GM23338 (cell line): Measurements from ENCODE around the gene EZH1. TPM values are rescaled to one million over a fixed set of nuclear protein-coding genes. Genes with fewer than 3 reads are reported as not detected.

Source experiments
- ATAC-seq: fragments of 200-7000 bp; cut with Tn5 transposase; 3 replicates; pipeline ENCODE4 v1.9.1; 2020
- DNase-seq: peaks from one replicate; pipeline ENCODE4 v3.0.0-alpha.2; 2015; ENCODE audit warnings: low spot score
- H2AFZ ChIP-seq: fragments of 200-600 bp; sonication (generic); 2 replicates; pipeline ENCODE4 v1.8.0; 2016; ENCODE audit warnings: antibody characterized with exemption, mild to moderate bottlenecking, moderate library complexity
- H3F3A ChIP-seq: fragments of 200-600 bp; sonication (generic); replicated peaks from 2 replicates; pipeline ENCODE4 v1.8.0; 2017; ENCODE audit warnings: antibody characterized with exemption, mixed run types, low read depth
- H3K27ac ChIP-seq: fragments of 200-600 bp; sonication (generic); 2 replicates; pipeline ENCODE4 v1.6.1; 2016; ENCODE audit warnings: low read depth
- H3K27me3 ChIP-seq: fragments of 200-600 bp; sonication (generic); 2 replicates; pipeline ENCODE4 v1.8.0; 2016; ENCODE audit warnings: mild to moderate bottlenecking, mixed run types, moderate library complexity; ENCODE audit not compliant: insufficient read depth
- H3K36me3 ChIP-seq: fragments of 200-600 bp; sonication (generic); 2 replicates; pipeline ENCODE4 v1.8.0; 2016; ENCODE audit warnings: mild to moderate bottlenecking; ENCODE audit not compliant: insufficient read depth
- H3K4me1 ChIP-seq: fragments of 200-600 bp; sonication (generic); 2 replicates; pipeline ENCODE4 v1.8.0; 2016; ENCODE audit warnings: mild to moderate bottlenecking, moderate library complexity; ENCODE audit not compliant: insufficient read depth
- H3K4me2 ChIP-seq: fragments of 200-600 bp; sonication (generic); 2 replicates; pipeline ENCODE4 v1.7.1; 2017; ENCODE audit warnings: mixed run types
- H3K4me3 ChIP-seq: fragments of 200-600 bp; sonication (generic); 2 replicates; pipeline ENCODE4 v1.6.1; 2016; ENCODE audit warnings: mixed run types
- H3K79me2 ChIP-seq: fragments of 200-600 bp; sonication (generic); replicated peaks from 2 replicates; pipeline ENCODE4 v1.8.0; 2017; ENCODE audit warnings: mild to moderate bottlenecking; ENCODE audit not compliant: insufficient read depth
- H3K9me2 ChIP-seq: fragments of 200-600 bp; sonication (generic); 2 replicates; pipeline ENCODE4 v1.8.0; 2017; ENCODE audit not compliant: insufficient read depth
- H4K20me1 ChIP-seq: fragments of 200-600 bp; sonication (generic); replicated peaks from 2 replicates; pipeline ENCODE4 v1.8.0; 2017; ENCODE audit warnings: mild to moderate bottlenecking; ENCODE audit not compliant: insufficient read depth
- H3K27ac Mint-ChIP-seq: 2 replicates; pipeline ENCODE4 v1.8.0; 2020; ENCODE audit warnings: inconsistent platforms, mild to moderate bottlenecking, moderate library complexity, mixed read lengths
- H3K27me3 Mint-ChIP-seq: 3 replicates; pipeline ENCODE4 v1.8.0; 2022; ENCODE audit warnings: low read depth, mild to moderate bottlenecking, moderate library complexity, mixed read lengths, inconsistent platforms; ENCODE audit not compliant: insufficient read depth, poor library complexity
- H3K36me3 Mint-ChIP-seq: 3 replicates; pipeline ENCODE4 v1.8.0; 2021; ENCODE audit warnings: low read depth, mild to moderate bottlenecking, inconsistent platforms, moderate library complexity, mixed read lengths
- H3K4me1 Mint-ChIP-seq: 3 replicates; pipeline ENCODE4 v1.8.0; 2020; ENCODE audit warnings: mild to moderate bottlenecking, inconsistent platforms, mixed read lengths
- H3K4me3 Mint-ChIP-seq: 3 replicates; pipeline ENCODE4 v1.8.0; 2021; ENCODE audit warnings: moderate library complexity, mild to moderate bottlenecking, inconsistent platforms, mixed read lengths
- H3K9me3 Mint-ChIP-seq: 3 replicates; pipeline ENCODE4 v1.8.0; 2020; ENCODE audit warnings: moderate library complexity, mild to moderate bottlenecking, inconsistent platforms, mixed read lengths
- CREB1 ChIP-seq: fragments of 250-450 bp; sonication (Bioruptor Pico); IDR thresholded peaks from 2 replicates; pipeline ENCODE4 v1.5.0; 2020; ENCODE audit warnings: low read depth, mild to moderate bottlenecking, moderate library complexity
- CTCF ChIP-seq, 2 experiments: fragments of 200-600 bp in 1 of 2; sonication (generic) in 1 of 2; conservative IDR thresholded peaks; 2 replicates each; pipeline versions ENCODE4 v1.5.1 to v1.6.1; 2016 to 2017; ENCODE audit warnings: antibody characterized with exemption in 2 of 2, low read depth in 2 of 2, mild to moderate bottlenecking in 2 of 2, moderate library complexity in 1 of 2
- ETS1 ChIP-seq: IDR thresholded peaks from 2 replicates; pipeline ENCODE4 v1.6.1; 2016; ENCODE audit warnings: antibody characterized with exemption
- EZH2 ChIP-seq: fragments of 200-600 bp; sonication (generic); IDR thresholded peaks from one replicate; pipeline ENCODE4 v1.8.0; 2017; ENCODE audit warnings: antibody characterized with exemption, mild to moderate bottlenecking, low read depth; ENCODE audit not compliant: unreplicated experiment
- JUNB ChIP-seq: IDR thresholded peaks from one replicate; pipeline ENCODE4 v1.6.1; 2016; ENCODE audit warnings: antibody characterized with exemption; ENCODE audit not compliant: unreplicated experiment
- NANOG ChIP-seq: IDR thresholded peaks from 2 replicates; pipeline ENCODE4 v1.6.1; 2016; ENCODE audit warnings: antibody characterized with exemption, borderline replicate concordance
- POLR2AphosphoS5 ChIP-seq: IDR thresholded peaks from 2 replicates; pipeline ENCODE4 v1.6.1; 2016; ENCODE audit warnings: antibody characterized with exemption, low read depth
- REST ChIP-seq: IDR thresholded peaks from one replicate; pipeline ENCODE4 v1.6.1; 2018; ENCODE audit warnings: antibody characterized with exemption; ENCODE audit not compliant: unreplicated experiment
- STAT1 ChIP-seq: IDR thresholded peaks from one replicate; pipeline ENCODE4 v1.6.1; 2016; ENCODE audit warnings: antibody characterized with exemption; ENCODE audit not compliant: unreplicated experiment
- ZNF331 ChIP-seq: fragments of 250-450 bp; sonication (Bioruptor Pico); IDR thresholded peaks from 2 replicates; pipeline ENCODE4 v1.5.0; 2020; ENCODE audit warnings: low read depth, mild to moderate bottlenecking, moderate library complexity
- polyA plus RNA-seq: library from polyadenylated mRNA; unstranded; fragments of >200 nt; fragmentation: Nextera tagmentation; extraction: Ambion mirVana; gene quantifications from 2 replicates; pipeline ENCODE4 v1.2.1, GENCODE V29; 2016
- total RNA-seq: library from RNA; depleted of rRNA; stranded (reverse); fragments of >200 nt; shearing (Covaris generic); gene quantifications from 2 replicates; pipeline ENCODE4 v1.2.3, GENCODE V29; 2014

Gene EZH1
- total and polyA plus RNA-seq, 2 experiments from 2014 or later: 16.9 to 18.0 TPM

- TF ChIP-seq CTCF (conservative IDR thresholded peaks at IDR 0.05; ENCODE audit: low read depth in 2 of 2): no peak
- no peak for TF ChIP-seq ETS1
- no peak for TF ChIP-seq ZNF331
- no peak for TF ChIP-seq REST
- no peak for TF ChIP-seq POLR2AphosphoS5
- no peak for TF ChIP-seq EZH2
- TF ChIP-seq JUNB: no peak
- no peak for TF ChIP-seq NANOG
Observed at GRCh38 chr17:42740699-42741098, 4.1 kb downstream of the EZH1 start (continued).

GRCh38 chr17:42725143-42725542 lies 19.7 kb downstream of the EZH1 start:
- H3K36me3 Mint-ChIP-seq: peaks cover 37% of the 10 kb centered on the region
- Histone ChIP-seq H3F3A (no peaks in the 10 kb centered on the region), H3K36me3 (peaks cover 11% of the 10 kb centered on the region), H3K4me3 (no peak overlapping the region), H3K9me2 (no peaks in the 10 kb centered on the region), H3K79me2 (no peaks in the 10 kb centered on the region), H3K4me1 (no peaks in the 10 kb centered on the region), H3K4me2 (no peak overlapping the region), H3K27me3 (no peaks in the 10 kb centered on the region), H4K20me1 (0 out of 2 replicates have a peak, but pooled peaks cover 3% of the 10 kb centered on the region), H3K27ac (no peak overlapping the region), H2AFZ (no peak overlapping the region)
- H3K27ac Mint-ChIP-seq: no peak overlapping the region
- H3K4me3 Mint-ChIP-seq: no peak overlapping the region
- no peaks in the 10 kb centered on the region for H3K4me1 Mint-ChIP-seq
- H3K27me3 Mint-ChIP-seq: no peaks in the 10 kb centered on the region
- ATAC-seq (no peak), DNase-seq (no peak)
- H3K9me3 Mint-ChIP-seq: no peaks in the 10 kb centered on the region
- TF ChIP-seq REST: no peak
- no peak for TF ChIP-seq ETS1
- TF ChIP-seq STAT1: no peak
- no peak for TF ChIP-seq NANOG
- TF ChIP-seq CTCF (conservative IDR thresholded peaks at IDR 0.05; ENCODE audit: low read depth in 2 of 2): no peak
- no peak for TF ChIP-seq EZH2
- TF ChIP-seq JUNB: no peak
- no peak for TF ChIP-seq CREB1
